GM10248 (cell line): ENCODE measurements around the gene RASAL2.

Source experiments
- CTCF ChIA-PET: fragments of 300-600 bp; sonication (Branson Sonifier 250); formaldehyde crosslinking; extraction: SDS; loops from one replicate; lab custom pipeline; 2021; ENCODE audit warnings: antibody characterized with exemption; lab: Yijun Ruan, JAX
- POLR2A ChIA-PET: fragments of 350-650 bp; sonication (Branson Sonifier 250); formaldehyde crosslinking; extraction: SDS; loops from one replicate; lab custom pipeline; 2020; ENCODE audit warnings: antibody characterized with exemption; lab: Yijun Ruan, JAX
- DNase-seq: peaks from one replicate; pipeline ENCODE4 v3.0.0; 2012; ENCODE audit errors: extremely low spot score
- TF ChIP-seq, protein P1 (sequence below): IDR thresholded peaks from 2 replicates; pipeline ENCODE4 v1.5.1; 2012; ENCODE audit warnings: mild to moderate bottlenecking, low read depth; ENCODE audit errors: extremely low read depth, missing control alignments, control extremely low read depth

RASAL2 gene

DNA sequence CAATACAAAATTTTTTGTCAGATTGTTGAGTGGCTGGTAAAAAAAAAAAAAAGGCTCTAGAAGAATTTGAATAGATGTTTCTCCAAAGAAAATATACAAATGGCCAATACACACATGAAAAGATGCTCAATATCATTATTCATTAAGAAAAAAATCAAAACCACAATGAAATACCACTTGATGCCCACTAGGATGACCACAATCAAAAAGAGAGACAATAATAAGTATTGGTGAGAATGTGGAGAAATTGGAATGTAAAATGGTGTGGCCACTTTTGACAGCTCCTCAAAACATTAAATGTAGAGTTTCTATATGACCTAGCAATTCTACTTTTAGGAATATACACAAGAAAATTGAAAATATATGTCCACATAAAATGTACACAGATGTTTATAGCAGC lies 302.9 kb downstream of the RASAL2 start:
- ChIA-PET POLR2A (no interaction called here), CTCF (interaction anchor here (1.6 kb wide), 1 partner anchor 26 kb away, joined by 4 read pairs; no protein-coding TSS in a partner anchor)
- DNase-seq = no peak
- TF ChIP-seq, protein P1, sequence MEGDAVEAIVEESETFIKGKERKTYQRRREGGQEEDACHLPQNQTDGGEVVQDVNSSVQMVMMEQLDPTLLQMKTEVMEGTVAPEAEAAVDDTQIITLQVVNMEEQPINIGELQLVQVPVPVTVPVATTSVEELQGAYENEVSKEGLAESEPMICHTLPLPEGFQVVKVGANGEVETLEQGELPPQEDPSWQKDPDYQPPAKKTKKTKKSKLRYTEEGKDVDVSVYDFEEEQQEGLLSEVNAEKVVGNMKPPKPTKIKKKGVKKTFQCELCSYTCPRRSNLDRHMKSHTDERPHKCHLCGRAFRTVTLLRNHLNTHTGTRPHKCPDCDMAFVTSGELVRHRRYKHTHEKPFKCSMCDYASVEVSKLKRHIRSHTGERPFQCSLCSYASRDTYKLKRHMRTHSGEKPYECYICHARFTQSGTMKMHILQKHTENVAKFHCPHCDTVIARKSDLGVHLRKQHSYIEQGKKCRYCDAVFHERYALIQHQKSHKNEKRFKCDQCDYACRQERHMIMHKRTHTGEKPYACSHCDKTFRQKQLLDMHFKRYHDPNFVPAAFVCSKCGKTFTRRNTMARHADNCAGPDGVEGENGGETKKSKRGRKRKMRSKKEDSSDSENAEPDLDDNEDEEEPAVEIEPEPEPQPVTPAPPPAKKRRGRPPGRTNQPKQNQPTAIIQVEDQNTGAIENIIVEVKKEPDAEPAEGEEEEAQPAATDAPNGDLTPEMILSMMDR = no peak

GRCh38 chr1:178397678-178398077 lies 303.8 kb downstream of the RASAL2 start:
- no peak for DNase-seq
- TF ChIP-seq, protein P1 = no peak
- ChIA-PET POLR2A (no interaction called here), CTCF (no interaction called here)

DNA sequence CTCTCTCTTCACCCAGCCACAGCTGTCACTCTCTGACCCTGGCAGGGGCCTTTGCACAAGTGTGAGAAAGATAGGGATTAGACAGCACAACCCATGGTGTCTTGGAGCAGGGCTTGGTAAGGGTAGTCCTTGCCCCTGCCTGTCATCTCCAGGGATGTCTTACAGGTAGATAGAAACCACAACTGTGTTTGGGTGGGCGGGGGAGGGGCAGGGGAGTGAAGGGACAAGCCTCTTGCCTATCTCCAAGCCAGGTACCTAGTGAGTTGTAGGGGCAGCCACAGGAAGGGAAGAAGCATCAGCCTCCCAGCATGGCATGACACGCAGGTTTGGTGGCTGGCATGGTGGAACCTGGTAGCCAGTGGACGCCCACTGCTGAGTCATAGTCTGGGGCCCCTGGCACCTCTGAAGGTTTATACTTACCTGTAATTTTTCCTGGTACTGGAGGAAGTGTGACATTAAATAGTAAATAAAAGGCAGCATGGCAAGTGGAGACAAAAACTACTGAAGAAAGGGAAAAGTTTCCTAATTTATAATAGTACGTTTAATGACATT lies 305.3 kb downstream of the RASAL2 start:
- DNase-seq = no peak
- TF ChIP-seq, protein P1 = no peak
- POLR2A ChIA-PET = no interaction called here
- CTCF ChIA-PET = no interaction called here

GRCh38 chr1:178405137-178405536 lies 311.2 kb downstream of the RASAL2 start:
- POLR2A ChIA-PET = no interaction called here
- DNase-seq = no peak
- TF ChIP-seq, protein P1 = no peak
- CTCF ChIA-PET = no interaction called here

- CTCF ChIA-PET = no interaction called here
- TF ChIP-seq, protein P1 = no peak
- POLR2A ChIA-PET = no interaction called here
- DNase-seq = no peak
Measured at GRCh38 chr1:178407215-178407614, 313.3 kb downstream of the RASAL2 start.

DNA sequence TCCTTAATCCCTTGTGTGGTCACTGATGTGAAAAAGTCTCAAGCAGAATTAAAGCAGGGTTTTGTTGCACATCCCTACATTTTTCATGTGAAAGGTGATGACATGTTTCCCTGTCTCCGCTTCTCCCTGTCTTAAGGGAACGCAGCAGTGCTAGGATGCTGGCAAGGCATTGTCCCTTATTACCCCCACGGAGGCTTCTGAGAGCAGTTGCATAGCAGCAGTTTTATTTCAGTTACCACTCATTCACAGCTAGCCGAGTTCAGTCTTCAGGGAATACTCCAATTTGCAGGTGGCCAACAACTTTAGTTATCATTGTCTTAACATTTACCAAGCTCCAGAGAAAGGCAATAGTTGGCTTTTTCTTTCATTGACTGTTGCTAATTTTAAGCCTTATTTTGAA lies 313.8 kb downstream of the RASAL2 start:
- no peak for DNase-seq
- ChIA-PET POLR2A (no interaction called here), CTCF (no interaction called here)
- TF ChIP-seq, protein P1 = no peak
